ENCODE results near the gene TMPRSS2. TPM values are rescaled to one million over a fixed set of nuclear protein-coding genes. Genes with fewer than 3 reads are reported as not detected.

TMPRSS2 gene
- total and polyA plus RNA-seq, 2 of the 13 experiments (the other 11 are each of a cell fraction or from before 2014, with no cell fraction given), result 1.7 to 1.8 TPM

DNA sequence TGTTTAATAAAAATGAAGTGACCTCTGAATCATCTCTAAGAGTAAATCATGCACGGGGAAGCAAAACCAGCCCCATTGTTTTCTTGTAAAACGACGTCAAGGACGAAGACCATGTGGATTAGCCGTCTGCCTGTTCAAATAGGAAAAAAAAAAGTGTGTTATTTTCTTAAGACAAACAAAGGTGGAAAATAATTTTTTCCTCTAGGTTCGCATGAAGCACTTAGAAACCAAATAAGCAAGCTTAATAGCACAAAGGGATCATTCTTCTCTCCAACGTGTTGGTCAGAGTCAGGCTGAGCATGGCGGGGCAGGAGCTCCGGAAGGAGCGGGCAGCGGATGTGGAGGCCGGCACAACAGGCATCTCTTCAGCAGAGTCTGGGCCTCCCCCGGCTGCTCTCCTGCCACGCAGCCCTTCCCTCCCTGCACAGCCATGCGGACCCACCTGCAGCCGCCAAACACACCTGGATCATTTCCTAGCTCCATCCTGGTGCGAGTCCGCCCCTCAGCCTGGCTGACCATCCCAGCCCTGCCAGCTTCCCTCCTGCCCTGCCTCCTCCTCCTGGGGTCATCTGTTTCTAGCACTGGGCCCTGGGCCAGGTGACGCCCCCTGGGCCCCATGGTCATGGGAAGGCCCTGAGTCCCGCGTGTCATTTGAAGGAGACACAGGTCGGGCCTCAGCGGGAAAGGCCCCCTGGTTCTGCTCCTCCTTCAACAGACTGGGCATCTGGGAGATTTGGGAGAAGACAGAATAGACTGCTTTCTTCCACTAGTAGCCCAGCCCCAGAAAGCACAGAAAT is 41.7 kb downstream of the TMPRSS2 start:
- CTCF ChIA-PET (ENCODE audit: low intra/inter-chr PET ratio, low total read pairs), result no interaction called here
- in situ Hi-C loops (cut with HindIII; ENCODE audit: extremely low pct_ligation_motif_present, low pct_unique_long_range_greater_than_20kb), result no loop called here
- FAIRE-seq (no peak), ATAC-seq (peak; percentile 59; the same call in 2 of the 3 replicates), DNase-seq (ENCODE audit: low spot score) (peak; percentile 31)
- no peak overlapping the region for H3K27ac ChIP-seq (ENCODE audit: extremely low read length, insufficient read depth, low read length)
- no peaks in the 10 kb centered on the region for H3K79me2 ChIP-seq (ENCODE audit: insufficient read depth, low read length)
- H3K4me2 ChIP-seq (ENCODE audit: low read depth, low read length), result no peak overlapping the region
- POLR2A ChIA-PET, result no interaction called here
- BruUV-seq (replicated peaks), result no TSS peak
- intact Hi-C loops (cut with micrococcal nuclease; ENCODE audit: unreplicated experiment), result no loop called here
- no peak for TF ChIP-seq ZSCAN20 (CRISPR knock-in tag; IDR thresholded peaks at IDR 0.05; ENCODE audit: borderline replicate concordance)
- no peak for TF ChIP-seq TFE3 (CRISPR knock-in tag; IDR thresholded peaks at IDR 0.05)
- TF ChIP-seq, protein P1, sequence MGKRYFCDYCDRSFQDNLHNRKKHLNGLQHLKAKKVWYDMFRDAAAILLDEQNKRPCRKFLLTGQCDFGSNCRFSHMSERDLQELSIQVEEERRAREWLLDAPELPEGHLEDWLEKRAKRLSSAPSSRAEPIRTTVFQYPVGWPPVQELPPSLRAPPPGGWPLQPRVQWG (CRISPR knock-in tag; IDR thresholded peaks at IDR 0.05; ENCODE audit: borderline replicate concordance, low read depth), result no peak
- TF ChIP-seq RFX3 (CRISPR knock-in tag; IDR thresholded peaks at IDR 0.05), result no peak
- 0 out of 2 replicates have a peak, but pooled peaks have one; percentile 18 for TF ChIP-seq SOX5 (CRISPR knock-in tag; IDR thresholded peaks at IDR 0.05; ENCODE audit: borderline replicate concordance)
- peak; percentile 91 for TF ChIP-seq ZBTB33 (CRISPR knock-in tag; IDR thresholded peaks at IDR 0.05)
- no peak for TF ChIP-seq HOXA5 (CRISPR knock-in tag; IDR thresholded peaks at IDR 0.05)
- TF ChIP-seq SOX13 (IDR thresholded peaks at IDR 0.05), result no peak
- peak in 1 of 2 experiments; percentile 58; a peak in 2 of 4 replicates for TF ChIP-seq SOX13 (CRISPR knock-in tag; conservative IDR thresholded peaks at IDR 0.05 in 1 of 2, IDR thresholded peaks at IDR 0.05 in 1 of 2)
- no peaks in the 10 kb centered on the region for H3K36me3 ChIP-seq (replicated peaks in 1 of 2; ENCODE audit: control insufficient read depth in 1 of 2, insufficient read depth in 2 of 2, low read length in 2 of 2)
- no peak overlapping the region for H2AFZ ChIP-seq (ENCODE audit: low read length)
- no peak overlapping the region for H3K4me3 ChIP-seq (replicated peaks in 1 of 3; ENCODE audit: insufficient read depth in 1 of 3, low read depth in 2 of 3, low read length in 3 of 3)
- no peaks in the 10 kb centered on the region for H3K27me3 ChIP-seq (ENCODE audit: control insufficient read depth in 1 of 2, insufficient read depth in 2 of 2, low read length in 2 of 2)
- 47% methylated on average over 15 of the region's 23 CpGs for WGBS (ENCODE audit: low lambda C conversion rate)
- H3K4me1 ChIP-seq (ENCODE audit: insufficient read depth, low read length), result peaks cover 15% of the 10 kb centered on the region
- peaks cover 9% of the 10 kb centered on the region; the same call in 1 of the 2 replicates for H3K9me3 ChIP-seq (ENCODE audit: low read length)
- H4K20me1 ChIP-seq (ENCODE audit: insufficient read depth, low read length), result no peaks in the 10 kb centered on the region
- H3K9ac ChIP-seq (ENCODE audit: insufficient read depth, low read depth, low read length), result no peak overlapping the region

All from HepG2 (cell line).